DND-41 (cell line): ENCODE measurements around the gene CTNNA1.

Source experiments
- ATAC-seq: fragments of 200-7000 bp; cut with Tn5 transposase; 3 replicates; pipeline ENCODE4 v1.9.1; 2021; ENCODE audit warnings: low read depth; ENCODE audit not compliant: insufficient read depth
- DNase-seq: peaks from one replicate; pipeline ENCODE4 v3.0.0-alpha.2; 2020
- H2AFZ ChIP-seq: 2 replicates; pipeline ENCODE4 v1.6.0; 2012; ENCODE audit warnings: low read depth, low read length
- H3K27ac ChIP-seq: 2 replicates; pipeline ENCODE4 v1.5.1; 2012; ENCODE audit warnings: low read length, inconsistent platforms
- H3K27me3 ChIP-seq: fragments of 200-600 bp; sonication (generic); 2 replicates; pipeline ENCODE4 v1.6.0; 2012; ENCODE audit warnings: low read length, mild to moderate bottlenecking, inconsistent platforms; ENCODE audit not compliant: insufficient read depth, poor library complexity
- H3K36me3 ChIP-seq: 2 replicates; pipeline ENCODE4 v1.5.1; 2012; ENCODE audit warnings: low read length, inconsistent platforms; ENCODE audit not compliant: insufficient read depth
- H3K4me1 ChIP-seq: 2 replicates; pipeline ENCODE4 v1.5.1; 2012; ENCODE audit warnings: mild to moderate bottlenecking, low read length; ENCODE audit not compliant: insufficient read depth
- H3K4me2 ChIP-seq: 2 replicates; pipeline ENCODE4 v1.6.0; 2012; ENCODE audit warnings: mild to moderate bottlenecking, moderate library complexity, low read length, inconsistent platforms; ENCODE audit not compliant: insufficient read depth
- H3K4me3 ChIP-seq, 2 experiments: fragments of 200-600 bp in 1 of 2; shearing (Covaris generic) in 1 of 2; 2 replicates each; pipeline ENCODE4 v1.5.1; 2012 to 2016; ENCODE audit warnings: inconsistent platforms in 2 of 2, low read length in 2 of 2, mild to moderate bottlenecking in 2 of 2, low read depth in 1 of 2, moderate library complexity in 1 of 2
- H3K79me2 ChIP-seq: 2 replicates; pipeline ENCODE4 v1.6.0; 2012; ENCODE audit warnings: low read length, inconsistent platforms; ENCODE audit not compliant: insufficient read depth
- H3K9ac ChIP-seq: 2 replicates; pipeline ENCODE4 v1.6.0; 2012; ENCODE audit warnings: low read depth, mild to moderate bottlenecking, inconsistent platforms, low read length, moderate library complexity
- H3K9me3 ChIP-seq: 2 replicates; pipeline ENCODE4 v1.5.1; 2012; ENCODE audit warnings: low read length, moderate library complexity, mild to moderate bottlenecking, inconsistent platforms; ENCODE audit not compliant: insufficient read depth, severe bottlenecking
- H4K20me1 ChIP-seq: 2 replicates; pipeline ENCODE4 v1.6.0; 2012; ENCODE audit warnings: low read length; ENCODE audit not compliant: insufficient read depth
- EZH2 ChIP-seq: IDR thresholded peaks from 3 replicates; pipeline ENCODE4 v1.6.1; 2012; ENCODE audit warnings: borderline replicate concordance, low read depth, mild to moderate bottlenecking, moderate library complexity, low read length, inconsistent platforms; ENCODE audit not compliant: severe bottlenecking
- TF ChIP-seq, protein P1 (sequence below): IDR thresholded peaks from 2 replicates; pipeline ENCODE4 v1.5.1; 2012; ENCODE audit warnings: borderline replicate concordance, low read length, moderate library complexity, mild to moderate bottlenecking; ENCODE audit not compliant: poor library complexity, severe bottlenecking; ENCODE audit errors: extremely low read depth

CTNNA1 gene

DNA sequence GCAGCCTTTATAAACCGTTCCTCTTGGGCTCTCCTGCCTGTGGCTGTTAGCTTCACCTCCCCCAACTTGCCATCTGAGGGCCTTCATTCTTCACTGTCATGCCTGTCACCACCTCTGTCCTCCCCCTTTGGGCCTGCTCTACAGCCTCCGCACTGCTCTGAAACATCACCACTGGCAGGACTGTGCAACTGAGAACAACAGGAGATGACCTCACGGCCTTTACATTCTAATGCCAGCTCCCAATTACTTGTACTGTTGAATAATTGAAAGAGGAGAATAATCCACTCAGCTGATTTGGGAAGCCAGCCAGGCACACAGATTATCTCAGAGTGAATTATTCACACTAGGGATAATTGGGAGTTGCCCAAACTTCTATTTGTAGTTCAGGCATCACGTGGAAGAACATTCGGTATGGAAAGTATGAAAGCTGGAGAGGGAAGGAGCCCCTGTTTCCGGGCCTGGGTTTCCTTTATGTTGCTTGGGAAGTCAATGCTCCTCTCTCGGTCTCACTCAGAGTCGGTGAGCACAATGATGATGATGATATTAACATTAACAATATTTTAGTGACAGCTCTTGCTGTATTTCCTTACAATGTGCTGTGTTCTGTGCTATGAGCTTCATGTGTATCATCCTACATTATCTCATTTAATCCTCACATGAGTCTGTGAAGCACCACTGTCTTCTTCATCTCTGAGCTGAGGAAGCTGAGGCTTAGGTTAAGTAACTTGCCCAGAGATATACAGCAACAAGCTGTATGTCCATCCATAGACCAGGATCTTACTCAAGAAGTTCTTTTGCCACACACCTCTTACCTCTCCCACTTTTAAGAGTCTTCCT lies 221.2 kb downstream of the CTNNA1 start:
- H3K4me1 ChIP-seq, result peaks cover 4% of the 10 kb centered on the region
- no peak overlapping the region for H3K27ac ChIP-seq
- no peak overlapping the region for H3K4me2 ChIP-seq
- TF ChIP-seq, protein P1, sequence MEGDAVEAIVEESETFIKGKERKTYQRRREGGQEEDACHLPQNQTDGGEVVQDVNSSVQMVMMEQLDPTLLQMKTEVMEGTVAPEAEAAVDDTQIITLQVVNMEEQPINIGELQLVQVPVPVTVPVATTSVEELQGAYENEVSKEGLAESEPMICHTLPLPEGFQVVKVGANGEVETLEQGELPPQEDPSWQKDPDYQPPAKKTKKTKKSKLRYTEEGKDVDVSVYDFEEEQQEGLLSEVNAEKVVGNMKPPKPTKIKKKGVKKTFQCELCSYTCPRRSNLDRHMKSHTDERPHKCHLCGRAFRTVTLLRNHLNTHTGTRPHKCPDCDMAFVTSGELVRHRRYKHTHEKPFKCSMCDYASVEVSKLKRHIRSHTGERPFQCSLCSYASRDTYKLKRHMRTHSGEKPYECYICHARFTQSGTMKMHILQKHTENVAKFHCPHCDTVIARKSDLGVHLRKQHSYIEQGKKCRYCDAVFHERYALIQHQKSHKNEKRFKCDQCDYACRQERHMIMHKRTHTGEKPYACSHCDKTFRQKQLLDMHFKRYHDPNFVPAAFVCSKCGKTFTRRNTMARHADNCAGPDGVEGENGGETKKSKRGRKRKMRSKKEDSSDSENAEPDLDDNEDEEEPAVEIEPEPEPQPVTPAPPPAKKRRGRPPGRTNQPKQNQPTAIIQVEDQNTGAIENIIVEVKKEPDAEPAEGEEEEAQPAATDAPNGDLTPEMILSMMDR, result no peak
- TF ChIP-seq EZH2, result no peak
- no peak overlapping the region for H3K4me3 ChIP-seq
- H3K36me3 ChIP-seq, result no peaks in the 10 kb centered on the region
- no peak overlapping the region for H2AFZ ChIP-seq
- H3K79me2 ChIP-seq, result no peaks in the 10 kb centered on the region
- no peaks in the 10 kb centered on the region for H3K27me3 ChIP-seq
- no peaks in the 10 kb centered on the region for H4K20me1 ChIP-seq
- DNase-seq (no peak), ATAC-seq (no peak)
- H3K9ac ChIP-seq, result no peak overlapping the region
- H3K9me3 ChIP-seq, result no peaks in the 10 kb centered on the region

DNA sequence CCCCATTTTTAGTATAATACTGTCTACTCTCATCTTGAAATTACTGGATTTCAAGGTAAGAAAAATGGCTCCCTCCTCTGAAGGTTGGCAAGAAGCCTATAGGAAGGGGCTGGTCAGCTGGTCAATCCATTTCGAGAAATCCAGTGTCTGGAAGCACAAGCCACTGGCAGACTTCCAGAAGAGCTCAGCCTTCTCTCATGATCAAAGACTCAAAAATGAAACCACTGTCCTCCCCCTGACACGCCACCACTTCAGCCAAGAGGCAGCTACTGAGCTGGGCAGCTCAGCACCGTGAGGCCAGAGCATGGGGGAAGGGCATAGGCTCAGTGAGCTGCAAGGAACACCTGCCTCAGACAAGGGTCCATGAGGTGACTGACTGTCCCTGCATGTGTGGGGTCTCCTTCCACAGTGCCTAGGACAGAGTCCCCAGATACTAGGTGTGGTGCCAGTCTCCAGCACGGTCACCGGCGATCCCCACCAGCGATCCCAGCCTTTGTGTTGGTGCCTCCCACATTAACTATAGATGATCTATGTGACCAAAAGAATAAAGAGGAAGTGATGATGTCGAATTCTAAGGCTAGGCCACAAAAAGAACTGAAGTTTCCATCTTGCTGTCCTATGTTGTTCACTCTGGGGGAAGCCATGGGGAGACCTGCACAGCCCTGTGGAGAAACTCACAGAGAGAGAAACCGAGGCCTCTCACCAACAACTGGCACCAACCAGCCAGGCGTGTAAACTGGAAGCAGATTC lies 222.0 kb downstream of the CTNNA1 start:
- no peaks in the 10 kb centered on the region for H3K36me3 ChIP-seq
- H3K4me3 ChIP-seq, result no peak overlapping the region
- H4K20me1 ChIP-seq, result no peaks in the 10 kb centered on the region
- H3K9me3 ChIP-seq, result no peaks in the 10 kb centered on the region
- no peaks in the 10 kb centered on the region for H3K27me3 ChIP-seq
- H3K9ac ChIP-seq, result no peak overlapping the region
- peaks cover 12% of the 10 kb centered on the region for H3K4me1 ChIP-seq
- DNase-seq, result no peak
- ATAC-seq, result no peak
- TF ChIP-seq EZH2, result no peak
- TF ChIP-seq, protein P1, result no peak
- H2AFZ ChIP-seq, result no peak overlapping the region
- H3K79me2 ChIP-seq, result no peaks in the 10 kb centered on the region
- no peak overlapping the region for H3K27ac ChIP-seq
- H3K4me2 ChIP-seq, result no peak overlapping the region

GRCh38 chr5:138978080-138978479 lies 224.9 kb downstream of the CTNNA1 start:
- H4K20me1 ChIP-seq, result no peaks in the 10 kb centered on the region
- no peak for ATAC-seq
- no peaks in the 10 kb centered on the region for H3K27me3 ChIP-seq
- no peak overlapping the region for H3K4me3 ChIP-seq
- no peak for TF ChIP-seq EZH2
- TF ChIP-seq, protein P1, result no peak
- no peaks in the 10 kb centered on the region for H3K79me2 ChIP-seq
- H3K9me3 ChIP-seq, result no peaks in the 10 kb centered on the region
- no peak for DNase-seq
- H3K4me1 ChIP-seq, result peaks cover 37% of the 10 kb centered on the region
- H3K4me2 ChIP-seq, result no peak overlapping the region
- H3K36me3 ChIP-seq, result no peaks in the 10 kb centered on the region
- H2AFZ ChIP-seq, result no peak overlapping the region
- no peak overlapping the region for H3K27ac ChIP-seq
- no peak overlapping the region for H3K9ac ChIP-seq
